Measurements from ENCODE around the gene TRAPPC1. TPM values are rescaled to one million over a fixed set of nuclear protein-coding genes. Genes with fewer than 3 reads are reported as not detected.

TRAPPC1 gene
- 82.4 TPM for polyA plus RNA-seq (2013, experiment 1 of 2)
- 101 TPM for polyA plus RNA-seq (2013, experiment 2 of 2)

- H3K27ac ChIP-seq (ENCODE audit: low read depth, low read length), result no peak within 1 kb of the TSS; the same call in 1 of the 2 replicates
- H3K36me3 ChIP-seq (ENCODE audit: insufficient read depth, low read length), result peaks cover 17% of the 10 kb centered on the region
- peaks cover 7% of the 10 kb centered on the region for H3K4me1 ChIP-seq (ENCODE audit: insufficient read depth, low read length)
- H3K4me3 ChIP-seq (ENCODE audit: low read length), result peak within 1 kb of the TSS; percentile 72
- peaks cover 27% of the 10 kb centered on the region for H3K27me3 ChIP-seq (ENCODE audit: insufficient read depth, low read length)
- H3K9me3 ChIP-seq (ENCODE audit: insufficient read depth, low read depth, low read length), result no peaks in the 10 kb centered on the region
- under 1% methylated on average over 55 of the region's 55 CpGs for WGBS
- H3K9ac ChIP-seq (ENCODE audit: low read depth, low read length), result peak within 1 kb of the TSS; percentile 61
Observed at GRCh38 chr17:7931709-7932482, at the start of gene TRAPPC1, which contains the start of gene CNTROB. Gene TRAPPC1, minus strand, starts transcription at chr17:7931946. Its CDS starts 117 bp downstream, at chr17:7931829. Gene CNTROB, plus strand, starts transcription at chr17:7932206. Its CDS starts 874 bp downstream, at chr17:7933080.

DNA sequence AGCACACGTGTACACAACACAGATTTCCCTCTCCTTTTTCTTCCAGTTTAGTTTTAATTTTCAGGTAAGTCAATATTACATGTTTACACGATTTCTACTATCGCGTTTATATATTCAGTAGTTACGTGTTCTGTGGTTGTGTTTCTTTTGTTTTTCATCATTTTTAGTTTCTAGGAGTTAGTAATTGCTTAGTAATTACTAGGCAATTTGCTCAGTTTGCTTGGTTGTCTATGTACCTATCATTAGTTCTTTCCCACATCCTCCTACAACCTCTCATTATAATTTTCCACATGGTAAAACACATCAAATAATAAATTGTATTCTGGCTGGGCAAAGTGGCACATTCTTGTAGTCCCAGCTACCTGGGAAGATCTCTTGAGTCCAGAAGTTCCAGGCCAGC lies 46.1 kb upstream of the TRAPPC1 start:
- H3K9ac ChIP-seq (ENCODE audit: low read depth, low read length), result no peak overlapping the region
- H3K36me3 ChIP-seq (ENCODE audit: insufficient read depth, low read length), result no peaks in the 10 kb centered on the region
- 0 out of 2 replicates have a peak, but pooled peaks cover 2% of the 10 kb centered on the region for H3K9me3 ChIP-seq (ENCODE audit: insufficient read depth, low read depth, low read length)
- WGBS, result 99% methylated on average over 5 of the region's 5 CpGs
- no peaks in the 10 kb centered on the region for H3K27me3 ChIP-seq (ENCODE audit: insufficient read depth, low read length)
- no peaks in the 10 kb centered on the region for H3K4me1 ChIP-seq (ENCODE audit: insufficient read depth, low read length)
- no peak overlapping the region for H3K4me3 ChIP-seq (ENCODE audit: low read length)
- no peak overlapping the region for H3K27ac ChIP-seq (ENCODE audit: low read depth, low read length)

- Histone ChIP-seq H3K4me3 (ENCODE audit: low read length) (no peak overlapping the region), H3K27me3 (ENCODE audit: insufficient read depth, low read length) (no peaks in the 10 kb centered on the region), H3K36me3 (ENCODE audit: insufficient read depth, low read length) (no peaks in the 10 kb centered on the region), H3K4me1 (ENCODE audit: insufficient read depth, low read length) (no peaks in the 10 kb centered on the region), H3K27ac (ENCODE audit: low read depth, low read length) (no peak overlapping the region), H3K9me3 (ENCODE audit: insufficient read depth, low read depth, low read length) (0 out of 2 replicates have a peak, but pooled peaks cover 2% of the 10 kb centered on the region), H3K9ac (ENCODE audit: low read depth, low read length) (no peak overlapping the region)
- 95% methylated on average over 4 of the region's 4 CpGs for WGBS
Observed at GRCh38 chr17:7977039-7977438, 45.3 kb upstream of the TRAPPC1 start.

- Histone ChIP-seq H3K27ac (ENCODE audit: low read depth, low read length) (no peak overlapping the region), H3K36me3 (ENCODE audit: insufficient read depth, low read length) (no peaks in the 10 kb centered on the region), H3K27me3 (ENCODE audit: insufficient read depth, low read length) (0 out of 2 replicates have a peak, but pooled peaks cover 4% of the 10 kb centered on the region), H3K4me1 (ENCODE audit: insufficient read depth, low read length) (no peaks in the 10 kb centered on the region), H3K9ac (ENCODE audit: low read depth, low read length) (no peak overlapping the region), H3K9me3 (ENCODE audit: insufficient read depth, low read depth, low read length) (0 out of 2 replicates have a peak, but pooled peaks cover 2% of the 10 kb centered on the region), H3K4me3 (ENCODE audit: low read length) (no peak overlapping the region)
Observed at GRCh38 chr17:7974638-7975131, 42.9 kb upstream of the TRAPPC1 start.

GRCh38 chr17:7972131-7972785 lies 40.5 kb upstream of the TRAPPC1 start:
- no peaks in the 10 kb centered on the region for H3K4me1 ChIP-seq (ENCODE audit: insufficient read depth, low read length)
- 99% methylated on average over 8 of the region's 8 CpGs for WGBS
- H3K27ac ChIP-seq (ENCODE audit: low read depth, low read length), result no peak overlapping the region
- no peak overlapping the region for H3K9ac ChIP-seq (ENCODE audit: low read depth, low read length)
- no peak overlapping the region for H3K4me3 ChIP-seq (ENCODE audit: low read length)
- 0 out of 2 replicates have a peak, but pooled peaks cover 2% of the 10 kb centered on the region for H3K9me3 ChIP-seq (ENCODE audit: insufficient read depth, low read depth, low read length)
- H3K36me3 ChIP-seq (ENCODE audit: insufficient read depth, low read length), result no peaks in the 10 kb centered on the region
- 0 out of 2 replicates have a peak, but pooled peaks cover 4% of the 10 kb centered on the region for H3K27me3 ChIP-seq (ENCODE audit: insufficient read depth, low read length)

GRCh38 chr17:7971651-7972050 lies 39.9 kb upstream of the TRAPPC1 start:
- Histone ChIP-seq H3K27me3 (ENCODE audit: insufficient read depth, low read length) (0 out of 2 replicates have a peak, but pooled peaks cover 4% of the 10 kb centered on the region), H3K9me3 (ENCODE audit: insufficient read depth, low read depth, low read length) (0 out of 2 replicates have a peak, but pooled peaks cover 2% of the 10 kb centered on the region), H3K4me3 (ENCODE audit: low read length) (no peak overlapping the region), H3K4me1 (ENCODE audit: insufficient read depth, low read length) (no peaks in the 10 kb centered on the region), H3K27ac (ENCODE audit: low read depth, low read length) (no peak overlapping the region), H3K36me3 (ENCODE audit: insufficient read depth, low read length) (no peaks in the 10 kb centered on the region), H3K9ac (ENCODE audit: low read depth, low read length) (no peak overlapping the region)
- WGBS, result 72% methylated on average over 4 of the region's 4 CpGs

DNA sequence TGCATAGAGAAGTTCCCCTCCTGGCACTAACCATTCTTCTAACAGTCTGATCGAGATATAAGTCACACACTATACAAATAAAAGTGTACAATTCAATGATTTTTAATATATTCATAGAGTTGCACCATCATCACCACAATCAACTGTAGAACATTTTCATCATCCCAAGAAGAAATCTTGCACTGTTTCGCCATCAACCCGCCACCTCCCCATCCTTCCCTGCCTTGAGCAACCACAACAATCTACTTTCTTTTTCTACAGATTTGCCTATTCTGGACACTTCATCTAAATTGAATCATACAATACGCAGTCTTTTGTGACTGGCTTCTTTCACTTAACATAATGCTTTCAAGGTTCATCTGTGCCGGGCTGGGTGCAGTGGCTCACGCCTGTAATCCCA lies 37.7 kb upstream of the TRAPPC1 start:
- H3K9me3 ChIP-seq (ENCODE audit: insufficient read depth, low read depth, low read length), result no peaks in the 10 kb centered on the region
- no peak overlapping the region for H3K4me3 ChIP-seq (ENCODE audit: low read length)
- 91% methylated on average over 6 of the region's 6 CpGs for WGBS
- 0 out of 2 replicates have a peak, but pooled peaks cover 5% of the 10 kb centered on the region for H3K4me1 ChIP-seq (ENCODE audit: insufficient read depth, low read length)
- H3K27me3 ChIP-seq (ENCODE audit: insufficient read depth, low read length), result 0 out of 2 replicates have a peak, but pooled peaks cover 4% of the 10 kb centered on the region
- no peak overlapping the region for H3K9ac ChIP-seq (ENCODE audit: low read depth, low read length)
- H3K36me3 ChIP-seq (ENCODE audit: insufficient read depth, low read length), result no peaks in the 10 kb centered on the region
- no peak overlapping the region for H3K27ac ChIP-seq (ENCODE audit: low read depth, low read length)

DNA sequence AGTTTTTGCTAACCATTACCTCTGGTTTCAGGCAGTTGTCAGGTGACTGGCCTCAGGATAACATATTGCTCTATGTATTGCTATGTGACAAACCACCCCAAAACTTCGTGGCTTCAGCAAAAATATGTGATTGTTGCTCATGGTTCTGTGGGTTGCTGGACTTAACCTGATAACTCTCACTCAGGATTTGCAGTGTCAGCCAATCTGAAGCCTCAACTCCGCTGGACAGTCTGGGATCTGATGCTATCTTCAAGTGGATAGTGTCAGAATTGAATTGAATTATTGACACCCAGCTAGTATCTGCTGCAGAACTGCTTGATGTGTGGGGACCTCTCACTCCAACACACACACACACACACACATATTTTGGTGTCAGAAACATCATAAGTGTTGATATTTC lies 36.0 kb upstream of the TRAPPC1 start:
- 78% methylated on average over 2 of the region's 2 CpGs for WGBS
- H3K36me3 ChIP-seq (ENCODE audit: insufficient read depth, low read length), result no peaks in the 10 kb centered on the region

DNA sequence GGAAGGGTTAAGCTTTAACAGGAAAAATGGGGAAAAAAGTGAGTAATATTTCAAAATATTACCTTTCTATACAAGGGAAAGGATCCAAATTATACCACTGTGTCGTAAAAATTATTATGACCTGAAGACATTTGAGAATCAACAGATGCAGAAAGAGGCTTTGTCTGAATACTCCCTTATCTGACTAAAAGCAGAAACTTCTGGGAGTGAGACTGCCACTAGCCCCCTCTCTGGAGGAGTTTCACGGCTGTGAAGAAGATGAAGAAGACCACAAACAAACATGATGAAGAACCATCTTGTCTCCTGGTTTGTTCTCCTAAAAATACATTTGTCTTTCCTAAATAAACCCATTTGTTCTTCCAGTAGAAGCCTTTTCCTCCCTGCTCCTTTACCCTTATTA lies 29.7 kb upstream of the TRAPPC1 start:
- Histone ChIP-seq H3K36me3 (ENCODE audit: insufficient read depth, low read length) (no peaks in the 10 kb centered on the region), H3K4me3 (ENCODE audit: low read length) (no peak overlapping the region), H3K4me1 (ENCODE audit: insufficient read depth, low read length) (peaks cover 5% of the 10 kb centered on the region; the same call in 1 of the 2 replicates), H3K27ac (ENCODE audit: low read depth, low read length) (no peak overlapping the region), H3K9ac (ENCODE audit: low read depth, low read length) (no peak overlapping the region), H3K9me3 (ENCODE audit: insufficient read depth, low read depth, low read length) (no peaks in the 10 kb centered on the region), H3K27me3 (ENCODE audit: insufficient read depth, low read length) (no peaks in the 10 kb centered on the region)
- 90% methylated on average over 2 of the region's 2 CpGs for WGBS

More for the DNA sequence above, 36.0 kb upstream of the TRAPPC1 start:
- Histone ChIP-seq H3K4me1 (ENCODE audit: insufficient read depth, low read length) (0 out of 2 replicates have a peak, but pooled peaks cover 5% of the 10 kb centered on the region), H3K9ac (ENCODE audit: low read depth, low read length) (no peak overlapping the region), H3K27ac (ENCODE audit: low read depth, low read length) (no peak overlapping the region), H3K9me3 (ENCODE audit: insufficient read depth, low read depth, low read length) (no peaks in the 10 kb centered on the region), H3K4me3 (ENCODE audit: low read length) (no peak overlapping the region), H3K27me3 (ENCODE audit: insufficient read depth, low read length) (0 out of 2 replicates have a peak, but pooled peaks cover 4% of the 10 kb centered on the region)

DNA sequence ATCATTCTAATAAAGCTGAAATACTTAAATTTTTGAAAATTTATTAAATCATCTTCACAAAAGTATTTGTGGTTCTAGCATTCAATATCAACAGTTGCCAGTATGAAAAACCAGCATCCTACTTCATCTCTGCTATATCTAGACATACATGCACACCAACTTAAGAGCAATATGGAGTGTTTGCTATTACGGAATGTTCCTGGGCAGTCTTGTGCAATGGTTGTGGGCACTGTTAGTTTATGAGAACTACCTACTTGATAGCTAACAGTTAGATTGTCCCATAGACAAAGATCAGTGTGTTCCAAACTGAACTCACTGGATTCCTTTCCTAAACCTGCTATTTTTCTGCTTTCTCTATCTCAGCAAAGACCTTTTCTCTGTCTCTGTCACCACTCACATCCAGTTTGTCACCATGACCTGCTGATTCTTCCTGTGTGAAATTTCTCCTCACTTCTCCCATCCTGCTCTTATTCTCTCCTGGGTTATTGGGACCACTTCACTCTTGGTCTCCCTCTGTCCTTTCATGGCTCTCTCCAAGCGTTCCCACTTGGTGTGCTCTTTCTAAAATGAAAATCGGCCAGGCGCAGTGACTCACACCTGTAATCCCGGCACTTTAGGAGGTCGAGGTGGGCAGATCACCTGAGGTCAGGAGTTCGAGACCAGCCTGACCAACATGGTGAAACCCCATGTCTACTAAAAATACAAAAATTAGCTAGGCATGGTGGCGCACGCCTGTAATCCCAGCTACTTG lies 27.9 kb upstream of the TRAPPC1 start:
- Histone ChIP-seq H3K9ac (ENCODE audit: low read depth, low read length) (no peak overlapping the region), H3K27me3 (ENCODE audit: insufficient read depth, low read length) (no peaks in the 10 kb centered on the region), H3K4me3 (ENCODE audit: low read length) (no peak overlapping the region), H3K4me1 (ENCODE audit: insufficient read depth, low read length) (no peaks in the 10 kb centered on the region; the same call in 1 of the 2 replicates), H3K27ac (ENCODE audit: low read depth, low read length) (no peak overlapping the region), H3K9me3 (ENCODE audit: insufficient read depth, low read depth, low read length) (no peaks in the 10 kb centered on the region), H3K36me3 (ENCODE audit: insufficient read depth, low read length) (no peaks in the 10 kb centered on the region)
- WGBS, result 98% methylated on average over 9 of the region's 9 CpGs
